K562 (cell line): Measurements from ENCODE around the gene SEPTIN6. TPM values are rescaled to one million over a fixed set of nuclear protein-coding genes. Genes with fewer than 3 reads are reported as not detected.

Experiments
- ATAC-seq: fragments of 200-7000 bp; cut with Tn5 transposase; 3 replicates; pipeline ENCODE4 v1.9.1; 2020; ENCODE audit warnings: moderate library complexity
- BruUV-seq: library from RNA; stranded (reverse); fragments of 400-500 nt; replicated peaks from 2 replicates; lab custom pipeline; 2021; lab: Mats Ljungman, UMichigan
- CTCF ChIA-PET: fragments of 300-600 bp; formaldehyde crosslinking; extraction: SDS; loops from one replicate; lab custom pipeline; 2021; ENCODE audit warnings: low intra/inter-chr PET ratio; lab: Yijun Ruan, JAX
- POLR2A ChIA-PET: fragments of 300-600, 350-650 bp; sonication (Branson Sonifier 250); formaldehyde crosslinking; extraction: SDS; loops from one replicate; lab custom pipeline; 2021; ENCODE audit warnings: antibody characterized with exemption, inconsistent platforms; lab: Yijun Ruan, JAX
- DNase-seq, 4 experiments: peaks; one replicate each; pipeline versions ENCODE4 v3.0.0 to v3.0.0-alpha.2; 2011 to 2018; ENCODE audit warnings: low spot score in 3 of 4, mixed read lengths in 3 of 4; ENCODE audit errors: extremely low read depth in 1 of 4
- FAIRE-seq: peaks from 2 replicates; lab custom pipeline; 2011; peaks lifted over from hg19 to GRCh38; lab: Jason Lieb, UNC
- H2AFZ ChIP-seq: 2 replicates; pipeline ENCODE4 v1.6.0; 2011; ENCODE audit warnings: low read depth, low read length, control low read depth, inconsistent platforms
- H3K27ac ChIP-seq: fragments of 200-600 bp; 3 replicates; pipeline ENCODE4 v1.8.0; 2011; ENCODE audit warnings: low read depth, mild to moderate bottlenecking, control low read depth, inconsistent platforms, low read length, moderate library complexity, mixed read lengths; ENCODE audit errors: extremely low read depth
- H3K27me3 ChIP-seq, 2 experiments: fragments of 300-600 bp in 1 of 2; 2 replicates in 1 of 2; 3 replicates in 1 of 2; pipeline versions ENCODE4 v1.6.0 to v1.8.0; 2011; ENCODE audit warnings: inconsistent platforms in 2 of 2, low read length in 2 of 2, mild to moderate bottlenecking in 1 of 2, mixed read lengths in 1 of 2, moderate library complexity in 1 of 2; ENCODE audit not compliant: control insufficient read depth in 2 of 2, insufficient read depth in 2 of 2
- H3K36me3 ChIP-seq: fragments of 300-600 bp; 3 replicates; pipeline ENCODE4 v1.8.0; 2011; ENCODE audit warnings: mild to moderate bottlenecking, low read length, inconsistent platforms; ENCODE audit not compliant: control insufficient read depth, insufficient read depth
- H3K4me1 ChIP-seq, 2 experiments: fragments of 200-600 bp in 1 of 2; replicated peaks in 1 of 2; 2 replicates in 1 of 2; 3 replicates in 1 of 2; pipeline versions ENCODE4 v1.5.1 to v1.8.0; 2011; ENCODE audit warnings: inconsistent platforms in 2 of 2, low read length in 2 of 2, mild to moderate bottlenecking in 1 of 2, mixed read lengths in 1 of 2, moderate library complexity in 1 of 2; ENCODE audit not compliant: control insufficient read depth in 2 of 2, insufficient read depth in 2 of 2
- H3K4me2 ChIP-seq: 2 replicates; pipeline ENCODE4 v1.6.1; 2011; ENCODE audit warnings: low read length, control low read depth, inconsistent platforms, mixed read lengths; ENCODE audit not compliant: insufficient read depth
- H3K4me3 ChIP-seq: fragments of 200-600 bp; sonication (generic), shearing (Covaris generic); 2 replicates; pipeline ENCODE4 v1.5.1; 2016; ENCODE audit warnings: control low read depth, inconsistent platforms
- H3K79me2 ChIP-seq: fragments of 200-600 bp; 3 replicates; pipeline ENCODE4 v1.8.0; 2011; ENCODE audit warnings: low read length, inconsistent platforms; ENCODE audit not compliant: control insufficient read depth, insufficient read depth
- H3K9ac ChIP-seq, 2 experiments: 2 replicates each; pipeline versions ENCODE4 v1.6.0 to v1.6.1; 2011; ENCODE audit warnings: low read depth in 2 of 2, low read length in 2 of 2, control low read depth in 1 of 2, inconsistent platforms in 1 of 2, mild to moderate bottlenecking in 1 of 2, mixed read lengths in 1 of 2; ENCODE audit not compliant: insufficient read depth in 1 of 2
- H3K9me1 ChIP-seq: one replicate; pipeline ENCODE4 v1.6.0; 2011; ENCODE audit warnings: inconsistent platforms, mild to moderate bottlenecking, low read length, moderate library complexity; ENCODE audit not compliant: control insufficient read depth, insufficient read depth
- H3K9me3 ChIP-seq: replicated peaks from 2 replicates; pipeline ENCODE4 v1.5.1; 2011; ENCODE audit warnings: low read depth, low read length, inconsistent platforms; ENCODE audit not compliant: control insufficient read depth, insufficient read depth
- H4K20me1 ChIP-seq: replicated peaks from 2 replicates; pipeline ENCODE4 v1.6.1; 2011; ENCODE audit warnings: low read length, inconsistent platforms, mixed read lengths; ENCODE audit not compliant: control insufficient read depth, insufficient read depth
- CBX8 ChIP-seq: fragments of 200-600 bp; sonication (generic); IDR thresholded peaks from 2 replicates; pipeline ENCODE4 v1.6.1; 2012; ENCODE audit warnings: borderline replicate concordance, mixed run types, low read depth, mild to moderate bottlenecking, moderate library complexity, mixed read lengths, low read length, control low read depth, inconsistent platforms; ENCODE audit not compliant: poor library complexity, severe bottlenecking; ENCODE audit errors: extremely low read depth
- GABPB1 ChIP-seq: sonication (generic); formaldehyde crosslinking; IDR thresholded peaks from 2 replicates; pipeline ENCODE4 v1.8.0; 2022; ENCODE audit warnings: mild to moderate bottlenecking, missing genetic modification reagents
- MTA2 ChIP-seq: fragments of 450-650 bp; IDR thresholded peaks from 2 replicates; pipeline ENCODE4 v1.6.1; 2016; ENCODE audit warnings: low read depth
- PURB ChIP-seq: sonication (generic); formaldehyde crosslinking; IDR thresholded peaks from 2 replicates; pipeline ENCODE4 v1.9.0; 2021; ENCODE audit warnings: low read depth, mild to moderate bottlenecking, missing genetic modification reagents
- RNF219 ChIP-seq: fragments of 250-450 bp; sonication (Bioruptor Pico); IDR thresholded peaks from 2 replicates; pipeline ENCODE4 v1.5.0; 2022; ENCODE audit warnings: mild to moderate bottlenecking
- SP2 ChIP-seq: IDR thresholded peaks from 2 replicates; pipeline ENCODE4 v1.6.1; 2011; ENCODE audit warnings: mild to moderate bottlenecking, low read depth, low read length, moderate library complexity; ENCODE audit not compliant: poor library complexity, severe bottlenecking; ENCODE audit errors: extremely low read depth
- TSC22D4 ChIP-seq: fragments of 450-650 bp; IDR thresholded peaks from 2 replicates; pipeline ENCODE4 v1.6.1; 2016; ENCODE audit warnings: missing genetic modification characterization, missing biosample characterization, control low read depth
- ZBTB49 ChIP-seq: sonication (generic); formaldehyde crosslinking; IDR thresholded peaks from 2 replicates; pipeline ENCODE4 v1.8.0; 2022; ENCODE audit warnings: missing genetic modification reagents, mild to moderate bottlenecking, borderline replicate concordance
- ZKSCAN1 ChIP-seq: fragments of 150-350 bp; IDR thresholded peaks from 2 replicates; pipeline ENCODE4 v1.6.1; 2016; ENCODE audit warnings: low read depth, low read length
- WGBS: fragments of 100-300 bp; shearing (Covaris generic); methylation state at CpG from one replicate; pipeline ENCODE4 v1.1.6; 2016; ENCODE audit warnings: low coverage, mixed read lengths; ENCODE audit not compliant: insufficient coverage; ENCODE audit errors: missing lambda C conversion rate; 5-methylcytosine and 5-hydroxymethylcytosine counted together
- in situ Hi-C: fragments of 300-500 bp; cut with MboI; formaldehyde crosslinking; loops from 4 replicates; pipeline ENCODE4 v1.15.0; 2018; ENCODE audit warnings: inconsistent platforms, mixed read lengths
- intact Hi-C: fragments of 100-400 bp; cut with micrococcal nuclease; formaldehyde crosslinking; loops from 2 replicates; pipeline ENCODE4 v1.14.2; 2022
- polyA plus RNA-seq, 8 experiments: library from polyadenylated mRNA; depleted of rRNA in 4 of 8; stranded (reverse) in 5 of 8; unstranded in 3 of 8; fragments of >200 nt; fragmentation: Nextera tagmentation in 2 of 8; fragmentation: Illumina TruSeq in 1 of 8; extraction: Ambion mirVana in 2 of 8; extraction: Trizol in 1 of 8; gene quantifications; 2 replicates each; pipeline versions ENCODE4 v1.2.1 to v1.2.3, GENCODE V29; 2011 to 2014; ENCODE audit warnings: inconsistent platforms in 1 of 8, missing spikeins in 1 of 8
- total RNA-seq, 7 experiments: library from RNA; depleted of rRNA in 6 of 7; stranded (reverse); fragments of >200 nt in 6 of 7; fragmentation: Illumina TruSeq in 2 of 7; extraction: Trizol in 2 of 7; gene quantifications; 2 replicates each; pipeline versions ENCODE4 v1.2.1 to v1.2.3, GENCODE V29; 2011 to 2021; ENCODE audit warnings: low replicate concordance in 1 of 7

Gene SEPTIN6
- total and polyA plus RNA-seq, 9 of the 15 experiments (the other 6 are each of a cell fraction or from before 2014, with no cell fraction given) = 8.4 to 67.0 (median 37.8) TPM

- Histone ChIP-seq H3K4me3 (no peak overlapping the region), H4K20me1 (no peaks in the 10 kb centered on the region), H3K27ac (no peak overlapping the region), H3K9me3 (no peaks in the 10 kb centered on the region), H3K9ac (no peak overlapping the region), H3K4me1 (peaks cover 0 to 2% of the 10 kb centered on the region in 2 experiments; a peak in 2 of 5 replicates), H3K9me1 (no peaks in the 10 kb centered on the region), H3K4me2 (no peak overlapping the region), H3K36me3 (peaks cover 18% of the 10 kb centered on the region; the same call in 2 of the 3 replicates)
- FAIRE-seq = no peak
- POLR2A ChIA-PET = interaction anchor here (0.8 to 6.6 kb wide), 3 partner anchors 7 to 12 kb away, joined by 3 to 39 read pairs (median 7); no protein-coding TSS in a partner anchor
- DNase-seq = no peak
- intact Hi-C loops = no loop called here
- CTCF ChIA-PET = no interaction called here
- TF ChIP-seq ZKSCAN1 (no peak), CBX8 (no peak), PURB (CRISPR knock-in tag) (no peak)
- TF ChIP-seq, all 486 proteins: peak for 0
- BruUV-seq = no TSS peak
- Histone ChIP-seq H2AFZ (no peak overlapping the region), H3K27me3 (no peaks in the 10 kb centered on the region), H3K79me2 (peaks cover 29% of the 10 kb centered on the region)
- peak; percentile 33; the same call in 2 of the 3 replicates for ATAC-seq
- in situ Hi-C loops = no loop called here
- 64% methylated on average over 8 of the region's 8 CpGs for whole genome bisulfite sequencing
Observed at GRCh38 chrX:119676949-119677653, 15.9 kb downstream of the SEPTIN6 start.

GRCh38 chrX:119673336-119673735, 19.6 kb downstream of the SEPTIN6 start:
- no peaks in the 10 kb centered on the region for H3K9me3 ChIP-seq
- peaks cover 0 to 2% of the 10 kb centered on the region in 2 experiments; a peak in 3 of 5 replicates for H3K4me1 ChIP-seq
- FAIRE-seq = no peak
- in situ Hi-C loops = no loop called here
- peaks cover 6% of the 10 kb centered on the region; the same call in 2 of the 3 replicates for H3K79me2 ChIP-seq
- CTCF ChIA-PET = no interaction called here
- no peak overlapping the region for H3K9ac ChIP-seq
- H3K27ac ChIP-seq = no peak overlapping the region
- POLR2A ChIA-PET = interaction anchor here (0.7 to 6.6 kb wide), 2 partner anchors 11 to 48 kb away, joined by 3 to 39 read pairs; no protein-coding TSS in a partner anchor
- no peak for DNase-seq
- ATAC-seq = no peak
- H4K20me1 ChIP-seq = no peaks in the 10 kb centered on the region
- H3K27me3 ChIP-seq = no peaks in the 10 kb centered on the region
- intact Hi-C loops = no loop called here
- no peaks in the 10 kb centered on the region for H3K9me1 ChIP-seq
- BruUV-seq = no TSS peak
- peaks cover 36% of the 10 kb centered on the region; the same call in 2 of the 3 replicates for H3K36me3 ChIP-seq
- WGBS = 85% methylated on average over 8 of the region's 8 CpGs
- H2AFZ ChIP-seq = no peak overlapping the region
- H3K4me2 ChIP-seq = no peak overlapping the region
- no peak overlapping the region for H3K4me3 ChIP-seq
- TF ChIP-seq SP2 (no peak), MTA2 (no peak), TSC22D4 (tag) (no peak), ZBTB49 (CRISPR knock-in tag) (no peak), RNF219 (CRISPR knock-in tag) (no peak), GABPB1 (no peak)
